Measurements from ENCODE around the gene RDX. TPM values are rescaled to one million over a fixed set of nuclear protein-coding genes. Genes with fewer than 3 reads are reported as not detected.
A peak's percentile ranks its signal among the peaks of the same experiment; 100 is the strongest.

RDX gene
- total RNA-seq, 2 donors from 2014 or later = 121 to 127 TPM

- Histone ChIP-seq H3K4me3 (ENCODE audit: low read length) (no peak overlapping the region), H3K36me3 (ENCODE audit: control insufficient read depth, insufficient read depth, low read length) (no peaks in the 10 kb centered on the region), H3K9me3 (ENCODE audit: control insufficient read depth, low read length) (no peaks in the 10 kb centered on the region), H3K4me1 (ENCODE audit: control insufficient read depth, insufficient read depth, low read length) (peaks cover 12% of the 10 kb centered on the region), H3K27me3 (ENCODE audit: control insufficient read depth, insufficient read depth, low read length, poor library complexity, severe bottlenecking) (no peaks in the 10 kb centered on the region), H3K9ac (ENCODE audit: extremely low read depth, low read length, poor library complexity, severe bottlenecking) (no peak overlapping the region), H3K27ac (ENCODE audit: low read depth, low read length) (no peak overlapping the region)
- no peak overlapping the region for H3K27ac Mint-ChIP-seq
- H3K4me1 Mint-ChIP-seq = peaks cover 42% of the 10 kb centered on the region
- H3K9me3 Mint-ChIP-seq = no peaks in the 10 kb centered on the region
- H3K27me3 Mint-ChIP-seq (ENCODE audit: insufficient read depth) = no peaks in the 10 kb centered on the region
- no peaks in the 10 kb centered on the region for H3K36me3 Mint-ChIP-seq (ENCODE audit: low read depth)
- 91 to 97% methylated on average over 6 to 9 of the region's 9 CpGs for WGBS, 2 experiments (ENCODE audit: insufficient coverage in 1 of 2, insufficient read length in 1 of 2)
- peak; percentile 42 for TF ChIP-seq CTCF (conservative IDR thresholded peaks at IDR 0.05)
- no peak overlapping the region for H3K4me3 Mint-ChIP-seq
- no peak for DNase-seq
Observed at GRCh38 chr11:110314366-110315095, 18.1 kb upstream of the RDX start.

- no peak for DNase-seq
- no peak for TF ChIP-seq CTCF (conservative IDR thresholded peaks at IDR 0.05)
- H3K4me1 Mint-ChIP-seq = peaks cover 45% of the 10 kb centered on the region
- H3K4me3 Mint-ChIP-seq = no peak overlapping the region
- no peaks in the 10 kb centered on the region for H3K36me3 ChIP-seq (ENCODE audit: control insufficient read depth, insufficient read depth, low read length)
- H3K27me3 ChIP-seq (ENCODE audit: control insufficient read depth, insufficient read depth, low read length, poor library complexity, severe bottlenecking) = no peaks in the 10 kb centered on the region
- H3K9ac ChIP-seq (ENCODE audit: extremely low read depth, low read length, poor library complexity, severe bottlenecking) = no peak overlapping the region
- H3K9me3 Mint-ChIP-seq = no peaks in the 10 kb centered on the region
- no peak overlapping the region for H3K27ac ChIP-seq (ENCODE audit: low read depth, low read length)
- peak overlapping the region; percentile 71 for H3K27ac Mint-ChIP-seq
- peaks cover 7% of the 10 kb centered on the region for H3K4me1 ChIP-seq (ENCODE audit: control insufficient read depth, insufficient read depth, low read length)
- H3K9me3 ChIP-seq (ENCODE audit: control insufficient read depth, low read length) = no peaks in the 10 kb centered on the region
- no peaks in the 10 kb centered on the region for H3K36me3 Mint-ChIP-seq (ENCODE audit: low read depth)
- H3K4me3 ChIP-seq (ENCODE audit: low read length) = no peak overlapping the region
- H3K27me3 Mint-ChIP-seq (ENCODE audit: insufficient read depth) = no peaks in the 10 kb centered on the region
Observed at GRCh38 chr11:110312670-110313069, 16.3 kb upstream of the RDX start.

- no peak for DNase-seq
- WGBS, 2 experiments (ENCODE audit: insufficient coverage in 1 of 2, insufficient read length in 1 of 2) = 65 to 93% methylated on average over 2 to 3 of the region's 3 CpGs
- Histone ChIP-seq H3K4me3 (ENCODE audit: low read length) (peak overlapping the region; percentile 56), H3K36me3 (ENCODE audit: control insufficient read depth, insufficient read depth, low read length) (no peaks in the 10 kb centered on the region), H3K4me1 (ENCODE audit: control insufficient read depth, insufficient read depth, low read length) (peaks cover 7% of the 10 kb centered on the region), H3K27ac (ENCODE audit: low read depth, low read length) (no peak overlapping the region), H3K9ac (ENCODE audit: extremely low read depth, low read length, poor library complexity, severe bottlenecking) (no peak overlapping the region), H3K27me3 (ENCODE audit: control insufficient read depth, insufficient read depth, low read length, poor library complexity, severe bottlenecking) (no peaks in the 10 kb centered on the region), H3K9me3 (ENCODE audit: control insufficient read depth, low read length) (no peaks in the 10 kb centered on the region)
- Mint-ChIP-seq H3K27me3 (ENCODE audit: insufficient read depth) (no peaks in the 10 kb centered on the region), H3K36me3 (ENCODE audit: low read depth) (no peaks in the 10 kb centered on the region), H3K4me1 (peaks cover 38% of the 10 kb centered on the region), H3K27ac (peak overlapping the region; percentile 71), H3K4me3 (peak overlapping the region; percentile 3), H3K9me3 (no peaks in the 10 kb centered on the region)
- TF ChIP-seq CTCF (conservative IDR thresholded peaks at IDR 0.05) = no peak
Observed at GRCh38 chr11:110311783-110312579, 15.6 kb upstream of the RDX start.
